Measurements from ENCODE around the gene STIM1.

DNA sequence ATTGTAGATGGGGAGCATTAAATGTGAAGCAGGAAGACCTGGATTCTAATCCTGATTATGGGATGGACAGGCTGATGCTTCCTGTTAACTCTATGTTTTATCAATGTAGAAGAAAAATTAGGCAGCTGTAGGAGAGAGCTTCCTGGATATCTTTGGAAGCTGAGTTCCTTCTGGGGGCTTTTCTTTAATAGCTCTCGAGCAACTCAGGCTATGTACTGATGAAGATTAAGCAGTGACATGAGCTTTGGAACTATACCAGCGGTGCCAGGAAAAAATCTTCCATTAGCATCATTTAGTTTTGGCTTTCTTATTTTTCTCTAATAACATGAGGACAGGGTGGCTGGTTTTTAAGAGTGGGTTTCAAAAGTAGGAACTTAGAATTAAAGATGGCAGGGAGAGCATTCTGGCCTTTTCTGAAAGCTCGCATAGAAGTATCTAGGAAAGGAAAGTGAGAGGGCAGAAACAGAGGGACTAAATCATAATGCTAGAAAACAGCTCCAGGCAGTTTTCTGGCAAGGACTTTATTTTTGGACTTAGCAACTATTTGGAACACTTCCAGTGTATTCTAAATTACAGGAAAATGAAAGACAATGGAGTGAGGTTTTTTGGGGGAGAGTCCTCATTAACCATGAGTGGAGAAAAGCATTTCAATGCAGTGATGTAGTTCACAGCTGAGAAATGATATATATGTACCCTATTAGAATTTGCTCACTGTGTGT, 169.9 kb downstream of the STIM1 start:
- TF ChIP-seq ZNF532 (CRISPR knock-in tag; IDR thresholded peaks at IDR 0.05; ENCODE audit: borderline replicate concordance): no peak
- TF ChIP-seq, protein P1, sequence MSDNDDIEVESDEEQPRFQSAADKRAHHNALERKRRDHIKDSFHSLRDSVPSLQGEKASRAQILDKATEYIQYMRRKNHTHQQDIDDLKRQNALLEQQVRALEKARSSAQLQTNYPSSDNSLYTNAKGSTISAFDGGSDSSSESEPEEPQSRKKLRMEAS (CRISPR knock-in tag; IDR thresholded peaks at IDR 0.05): no peak
- TF ChIP-seq ATF1 (CRISPR knock-in tag; IDR thresholded peaks at IDR 0.05): no peak
- no peak for TF ChIP-seq NFYB (CRISPR knock-in tag; conservative IDR thresholded peaks at IDR 0.05; ENCODE audit: low read depth)
- TF ChIP-seq, protein P2, sequence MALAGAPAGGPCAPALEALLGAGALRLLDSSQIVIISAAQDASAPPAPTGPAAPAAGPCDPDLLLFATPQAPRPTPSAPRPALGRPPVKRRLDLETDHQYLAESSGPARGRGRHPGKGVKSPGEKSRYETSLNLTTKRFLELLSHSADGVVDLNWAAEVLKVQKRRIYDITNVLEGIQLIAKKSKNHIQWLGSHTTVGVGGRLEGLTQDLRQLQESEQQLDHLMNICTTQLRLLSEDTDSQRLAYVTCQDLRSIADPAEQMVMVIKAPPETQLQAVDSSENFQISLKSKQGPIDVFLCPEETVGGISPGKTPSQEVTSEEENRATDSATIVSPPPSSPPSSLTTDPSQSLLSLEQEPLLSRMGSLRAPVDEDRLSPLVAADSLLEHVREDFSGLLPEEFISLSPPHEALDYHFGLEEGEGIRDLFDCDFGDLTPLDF (CRISPR knock-in tag; IDR thresholded peaks at IDR 0.05): no peak
- no peak for TF ChIP-seq TP53 (CRISPR knock-in tag; IDR thresholded peaks at IDR 0.05)
- no peak for TF ChIP-seq NR2C2 (CRISPR knock-in tag; IDR thresholded peaks at IDR 0.05)
- TF ChIP-seq, protein P3, sequence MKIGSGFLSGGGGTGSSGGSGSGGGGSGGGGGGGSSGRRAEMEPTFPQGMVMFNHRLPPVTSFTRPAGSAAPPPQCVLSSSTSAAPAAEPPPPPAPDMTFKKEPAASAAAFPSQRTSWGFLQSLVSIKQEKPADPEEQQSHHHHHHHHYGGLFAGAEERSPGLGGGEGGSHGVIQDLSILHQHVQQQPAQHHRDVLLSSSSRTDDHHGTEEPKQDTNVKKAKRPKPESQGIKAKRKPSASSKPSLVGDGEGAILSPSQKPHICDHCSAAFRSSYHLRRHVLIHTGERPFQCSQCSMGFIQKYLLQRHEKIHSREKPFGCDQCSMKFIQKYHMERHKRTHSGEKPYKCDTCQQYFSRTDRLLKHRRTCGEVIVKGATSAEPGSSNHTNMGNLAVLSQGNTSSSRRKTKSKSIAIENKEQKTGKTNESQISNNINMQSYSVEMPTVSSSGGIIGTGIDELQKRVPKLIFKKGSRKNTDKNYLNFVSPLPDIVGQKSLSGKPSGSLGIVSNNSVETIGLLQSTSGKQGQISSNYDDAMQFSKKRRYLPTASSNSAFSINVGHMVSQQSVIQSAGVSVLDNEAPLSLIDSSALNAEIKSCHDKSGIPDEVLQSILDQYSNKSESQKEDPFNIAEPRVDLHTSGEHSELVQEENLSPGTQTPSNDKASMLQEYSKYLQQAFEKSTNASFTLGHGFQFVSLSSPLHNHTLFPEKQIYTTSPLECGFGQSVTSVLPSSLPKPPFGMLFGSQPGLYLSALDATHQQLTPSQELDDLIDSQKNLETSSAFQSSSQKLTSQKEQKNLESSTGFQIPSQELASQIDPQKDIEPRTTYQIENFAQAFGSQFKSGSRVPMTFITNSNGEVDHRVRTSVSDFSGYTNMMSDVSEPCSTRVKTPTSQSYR (CRISPR knock-in tag; IDR thresholded peaks at IDR 0.05): no peak
- no peak for TF ChIP-seq CTCF (IDR thresholded peaks at IDR 0.05)
- TF ChIP-seq JAZF1 (CRISPR knock-in tag; IDR thresholded peaks at IDR 0.05): no peak

Data from WTC11 (cell line).